ENCODE data around the gene STK4. TPM values are rescaled to one million over a fixed set of nuclear protein-coding genes. Genes with fewer than 3 reads are reported as not detected.

Gene STK4
- total RNA-seq, 4 donors from 2014 or later = 9.0 to 43.6 (median 29.6) TPM

DNA sequence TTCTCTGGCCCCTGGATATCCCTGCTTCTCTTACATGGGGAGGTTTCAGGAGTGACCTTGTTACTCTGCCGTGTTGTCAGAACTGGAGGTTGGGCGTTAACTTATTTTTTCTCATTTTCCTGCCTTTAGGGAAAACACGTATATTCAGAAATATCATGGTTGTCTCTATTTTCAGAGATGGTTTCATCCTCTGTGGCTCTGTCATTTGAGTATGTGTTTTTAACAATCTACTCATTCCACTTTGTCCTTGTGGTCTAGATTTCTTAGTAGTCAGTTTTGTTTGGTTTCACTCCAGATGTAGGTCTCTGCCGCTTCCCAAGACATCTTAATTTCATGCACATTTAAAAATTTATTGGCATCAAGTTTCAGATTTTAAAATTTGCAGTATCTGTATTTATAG is 88.7 kb downstream of the STK4 start:
- intact Hi-C loops (cut with DNase I; ENCODE audit: low total_unique reads) = no loop called here
- Histone ChIP-seq H3K4me1 (peaks cover 0 to 3% of the 10 kb centered on the region in 2 donors), H3K27me3 (no peaks in the 10 kb centered on the region), H3K36me3 (no peaks in the 10 kb centered on the region), H3K27ac (no peak overlapping the region), H3K9me3 (no peaks in the 10 kb centered on the region), H3K4me3 (no peak overlapping the region)
- TF ChIP-seq POLR2A (IDR thresholded peaks at IDR 0.05) = no peak
- TF ChIP-seq, protein P1, sequence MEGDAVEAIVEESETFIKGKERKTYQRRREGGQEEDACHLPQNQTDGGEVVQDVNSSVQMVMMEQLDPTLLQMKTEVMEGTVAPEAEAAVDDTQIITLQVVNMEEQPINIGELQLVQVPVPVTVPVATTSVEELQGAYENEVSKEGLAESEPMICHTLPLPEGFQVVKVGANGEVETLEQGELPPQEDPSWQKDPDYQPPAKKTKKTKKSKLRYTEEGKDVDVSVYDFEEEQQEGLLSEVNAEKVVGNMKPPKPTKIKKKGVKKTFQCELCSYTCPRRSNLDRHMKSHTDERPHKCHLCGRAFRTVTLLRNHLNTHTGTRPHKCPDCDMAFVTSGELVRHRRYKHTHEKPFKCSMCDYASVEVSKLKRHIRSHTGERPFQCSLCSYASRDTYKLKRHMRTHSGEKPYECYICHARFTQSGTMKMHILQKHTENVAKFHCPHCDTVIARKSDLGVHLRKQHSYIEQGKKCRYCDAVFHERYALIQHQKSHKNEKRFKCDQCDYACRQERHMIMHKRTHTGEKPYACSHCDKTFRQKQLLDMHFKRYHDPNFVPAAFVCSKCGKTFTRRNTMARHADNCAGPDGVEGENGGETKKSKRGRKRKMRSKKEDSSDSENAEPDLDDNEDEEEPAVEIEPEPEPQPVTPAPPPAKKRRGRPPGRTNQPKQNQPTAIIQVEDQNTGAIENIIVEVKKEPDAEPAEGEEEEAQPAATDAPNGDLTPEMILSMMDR (IDR thresholded peaks at IDR 0.05) = no peak
- DNase-seq = no peak

DNA sequence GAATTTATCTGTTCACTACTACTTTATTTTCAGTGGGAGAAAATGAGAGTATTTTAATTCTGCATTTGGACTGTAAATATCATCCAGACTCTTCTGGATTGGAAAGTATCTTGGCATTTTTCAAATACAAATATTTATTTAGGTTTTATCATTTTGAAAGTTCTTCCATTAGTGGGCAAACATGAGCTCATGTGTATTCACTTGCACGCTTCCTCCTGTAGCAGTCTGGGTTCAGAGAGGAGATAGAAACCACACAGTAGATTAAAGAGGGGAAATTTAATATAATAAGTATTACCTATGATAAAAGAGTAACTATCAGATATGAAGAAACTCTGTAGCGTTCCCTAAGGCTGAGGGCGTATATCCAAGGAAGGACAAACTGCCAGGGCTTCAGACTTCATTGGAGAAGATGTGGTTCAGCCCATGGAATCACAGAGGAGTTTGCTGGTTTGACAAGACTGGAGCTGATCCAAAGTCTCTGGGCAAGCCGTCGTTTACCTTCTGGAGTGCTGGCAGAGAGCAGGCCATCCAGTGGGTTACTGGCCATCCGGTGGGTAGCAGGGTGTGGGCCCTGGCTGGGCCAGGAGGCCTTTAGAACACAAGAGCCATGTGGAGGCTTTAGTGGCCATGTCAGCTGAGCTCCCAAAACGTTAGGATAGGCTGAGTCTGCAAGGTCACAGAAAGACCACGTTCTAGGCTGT is 90.3 kb downstream of the STK4 start:
- no peaks in the 10 kb centered on the region for H3K9me3 ChIP-seq
- DNase-seq = no peak
- no peak overlapping the region for H3K4me3 ChIP-seq
- H3K36me3 ChIP-seq = no peaks in the 10 kb centered on the region
- H3K4me1 ChIP-seq = peaks cover 0 to 3% of the 10 kb centered on the region in 2 donors
- intact Hi-C loops (cut with DNase I; ENCODE audit: low total_unique reads) = no loop called here
- no peak overlapping the region for H3K27ac ChIP-seq
- H3K27me3 ChIP-seq = no peaks in the 10 kb centered on the region
- TF ChIP-seq, protein P1 (IDR thresholded peaks at IDR 0.05) = no peak
- TF ChIP-seq POLR2A (IDR thresholded peaks at IDR 0.05) = no peak

DNA sequence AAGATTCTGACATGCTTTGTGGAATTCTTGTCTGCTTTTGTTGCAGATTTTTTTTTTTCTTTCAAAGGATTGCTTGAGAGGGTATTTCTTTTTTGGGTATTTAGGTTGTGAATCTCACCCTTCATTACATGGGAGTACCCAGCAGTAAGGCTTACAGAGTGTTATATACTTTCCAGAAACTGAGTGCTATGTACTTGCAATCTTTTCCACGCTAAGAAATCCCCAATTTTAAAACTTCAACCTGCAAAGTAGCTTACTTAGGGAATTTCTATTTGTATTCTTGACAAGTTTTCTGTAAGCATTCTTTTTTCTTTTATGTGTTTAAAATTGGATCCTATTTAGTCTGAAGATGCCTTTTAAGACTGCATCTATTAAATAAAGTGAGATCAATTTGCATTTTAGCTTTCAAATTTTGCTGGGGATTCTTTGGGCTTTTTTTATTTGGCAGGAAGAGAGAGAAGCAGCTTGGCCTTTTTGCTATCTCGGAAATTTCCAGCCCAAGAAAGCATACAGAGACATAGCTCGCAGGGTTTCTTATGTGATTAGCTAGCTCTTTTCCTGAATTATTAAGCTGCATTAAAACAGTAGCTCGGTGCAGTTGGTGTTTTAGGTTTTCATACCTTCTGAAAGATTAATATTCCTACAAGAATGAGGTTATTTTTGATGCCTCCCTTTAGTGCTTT is 92.0 kb downstream of the STK4 start:
- DNase-seq = no peak
- H3K4me1 ChIP-seq = no peaks in the 10 kb centered on the region
- TF ChIP-seq POLR2A (IDR thresholded peaks at IDR 0.05) = no peak
- TF ChIP-seq, protein P1 (IDR thresholded peaks at IDR 0.05) = no peak
- no peaks in the 10 kb centered on the region for H3K36me3 ChIP-seq
- intact Hi-C loops (cut with DNase I; ENCODE audit: low total_unique reads) = no loop called here
- H3K4me3 ChIP-seq = no peak overlapping the region
- H3K27ac ChIP-seq = peak overlapping the region in 1 of 2 donors; percentile 1
- no peaks in the 10 kb centered on the region for H3K27me3 ChIP-seq
- H3K9me3 ChIP-seq = no peaks in the 10 kb centered on the region

DNA sequence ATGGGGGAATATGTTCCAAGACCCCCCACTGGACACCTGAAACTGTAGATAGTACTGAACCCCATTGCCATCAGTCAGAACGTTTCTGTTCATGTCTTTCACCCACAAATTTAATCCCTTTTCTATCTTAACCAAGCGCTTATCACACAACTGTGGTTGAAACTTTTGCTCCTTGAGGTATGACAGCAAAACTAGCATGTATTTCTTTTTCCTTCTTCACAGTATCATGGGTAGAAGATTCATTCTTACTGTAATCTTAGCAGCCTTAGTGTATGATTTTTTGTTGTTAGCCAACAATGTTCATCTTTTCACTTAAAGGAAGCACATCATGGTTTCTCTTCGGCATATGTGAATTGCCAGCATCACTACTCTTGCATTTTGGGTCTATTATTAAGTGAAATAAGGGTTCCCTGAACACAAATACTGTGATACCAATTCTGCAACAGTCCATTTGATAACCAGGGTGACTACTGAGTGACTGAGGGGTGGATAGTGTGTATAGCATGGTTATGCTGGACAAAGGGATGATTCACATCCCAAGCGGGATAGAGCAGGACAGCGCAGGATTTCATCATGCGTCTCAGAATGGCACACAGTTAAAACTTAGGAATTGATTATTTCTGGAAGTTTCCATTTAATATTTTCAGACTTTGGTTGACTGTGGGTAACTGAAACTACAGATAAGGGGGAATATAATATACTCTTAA is 92.9 kb downstream of the STK4 start:
- Histone ChIP-seq H3K4me3 (no peak overlapping the region), H3K27me3 (no peaks in the 10 kb centered on the region), H3K4me1 (no peaks in the 10 kb centered on the region), H3K27ac (no peak overlapping the region), H3K9me3 (no peaks in the 10 kb centered on the region), H3K36me3 (no peaks in the 10 kb centered on the region)
- DNase-seq = no peak
- intact Hi-C loops (cut with DNase I; ENCODE audit: low total_unique reads) = no loop called here
- TF ChIP-seq, protein P1 (IDR thresholded peaks at IDR 0.05) = no peak
- TF ChIP-seq POLR2A (IDR thresholded peaks at IDR 0.05) = no peak

DNA sequence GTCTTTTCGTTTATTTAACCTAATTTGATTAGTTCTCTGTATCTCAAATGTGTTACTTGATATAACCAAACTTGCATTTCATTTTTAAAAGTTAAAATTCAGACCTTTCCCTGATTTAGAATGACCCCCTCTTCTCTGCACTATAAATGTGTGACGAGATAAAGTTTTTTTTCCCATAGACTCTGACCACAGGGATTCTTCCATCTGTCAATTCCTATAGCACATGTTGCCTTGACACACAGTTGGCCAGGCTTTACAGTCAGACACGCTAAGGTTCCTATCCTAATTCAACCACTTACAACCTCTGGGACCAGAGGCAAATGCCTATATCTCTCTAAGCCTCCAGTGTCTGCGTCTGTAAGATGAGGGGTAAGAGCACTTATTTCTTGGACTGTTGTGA is 94.0 kb downstream of the STK4 start:
- H3K9me3 ChIP-seq = no peaks in the 10 kb centered on the region
- no peaks in the 10 kb centered on the region for H3K4me1 ChIP-seq
- no peak for TF ChIP-seq POLR2A (IDR thresholded peaks at IDR 0.05)
- TF ChIP-seq, protein P1 (IDR thresholded peaks at IDR 0.05) = no peak
- intact Hi-C loops (cut with DNase I; ENCODE audit: low total_unique reads) = no loop called here
- H3K27ac ChIP-seq = no peak overlapping the region
- H3K27me3 ChIP-seq = no peaks in the 10 kb centered on the region
- no peak for DNase-seq
- H3K36me3 ChIP-seq = no peaks in the 10 kb centered on the region
- H3K4me3 ChIP-seq = no peak overlapping the region
